Measurements from ENCODE around the gene LAMA1. TPM values are rescaled to one million over a fixed set of nuclear protein-coding genes. Genes with fewer than 3 reads are reported as not detected.

LAMA1 gene
- total RNA-seq, 2 donors from 2014 or later = 0.15 to 1.1 TPM

- H3K36me3 ChIP-seq = no peaks in the 10 kb centered on the region
- no peaks in the 10 kb centered on the region for H3K4me1 ChIP-seq
- peaks cover 0 to 10% of the 10 kb centered on the region in 2 donors for H3K9me3 ChIP-seq
- H3K4me3 ChIP-seq = no peak overlapping the region
- no peaks in the 10 kb centered on the region for H3K27me3 ChIP-seq
- DNase-seq (ENCODE audit: low spot score) = no peak
- H3K27ac ChIP-seq = no peak overlapping the region
- TF ChIP-seq CTCF (IDR thresholded peaks at IDR 0.05) = no peak
These were observed 156.9 kb downstream of the LAMA1 start for GRCh38 chr18:6960656-6961055.

- no peak overlapping the region for H3K27ac ChIP-seq
- DNase-seq (ENCODE audit: low spot score) = no peak
- H3K4me1 ChIP-seq = no peaks in the 10 kb centered on the region
- no peaks in the 10 kb centered on the region for H3K36me3 ChIP-seq
- no peak for TF ChIP-seq CTCF (IDR thresholded peaks at IDR 0.05)
- peaks cover 0 to 10% of the 10 kb centered on the region in 2 donors for H3K9me3 ChIP-seq
- no peak overlapping the region for H3K4me3 ChIP-seq
- no peaks in the 10 kb centered on the region for H3K27me3 ChIP-seq
These were observed 157.5 kb downstream of the LAMA1 start for GRCh38 chr18:6960124-6960523.

GRCh38 chr18:6959110-6959509 lies 158.5 kb downstream of the LAMA1 start:
- no peaks in the 10 kb centered on the region for H3K4me1 ChIP-seq
- peaks cover 0 to 10% of the 10 kb centered on the region in 2 donors for H3K9me3 ChIP-seq
- no peak overlapping the region for H3K27ac ChIP-seq
- no peak overlapping the region for H3K4me3 ChIP-seq
- H3K36me3 ChIP-seq = no peaks in the 10 kb centered on the region
- TF ChIP-seq CTCF (IDR thresholded peaks at IDR 0.05) = no peak
- DNase-seq (ENCODE audit: low spot score) = no peak
- H3K27me3 ChIP-seq = no peaks in the 10 kb centered on the region

- H3K27me3 ChIP-seq = no peaks in the 10 kb centered on the region
- no peak for DNase-seq (ENCODE audit: low spot score)
- H3K9me3 ChIP-seq = peaks cover 0 to 10% of the 10 kb centered on the region in 2 donors
- H3K4me1 ChIP-seq = no peaks in the 10 kb centered on the region
- no peak for TF ChIP-seq CTCF (IDR thresholded peaks at IDR 0.05)
- H3K27ac ChIP-seq = no peak overlapping the region
- no peaks in the 10 kb centered on the region for H3K36me3 ChIP-seq
- H3K4me3 ChIP-seq = no peak overlapping the region
These were observed 160.6 kb downstream of the LAMA1 start for GRCh38 chr18:6956999-6957398.

- no peak for TF ChIP-seq CTCF (IDR thresholded peaks at IDR 0.05)
- Histone ChIP-seq H3K27ac (no peak overlapping the region), H3K9me3 (peaks cover 0 to 10% of the 10 kb centered on the region in 2 donors), H3K27me3 (no peaks in the 10 kb centered on the region), H3K36me3 (no peaks in the 10 kb centered on the region), H3K4me1 (no peaks in the 10 kb centered on the region), H3K4me3 (no peak overlapping the region)
- no peak for DNase-seq (ENCODE audit: low spot score)
These were observed 161.1 kb downstream of the LAMA1 start for GRCh38 chr18:6956495-6956894.

GRCh38 chr18:6955304-6955703 lies 162.3 kb downstream of the LAMA1 start:
- Histone ChIP-seq H3K4me3 (no peak overlapping the region), H3K36me3 (no peaks in the 10 kb centered on the region), H3K9me3 (peaks cover 0 to 6% of the 10 kb centered on the region in 2 donors), H3K4me1 (no peaks in the 10 kb centered on the region), H3K27me3 (no peaks in the 10 kb centered on the region), H3K27ac (no peak overlapping the region)
- TF ChIP-seq CTCF (IDR thresholded peaks at IDR 0.05) = no peak
- no peak for DNase-seq (ENCODE audit: low spot score)
